ENCODE measurements around the gene SLC25A14. TPM values are rescaled to one million over a fixed set of nuclear protein-coding genes. Genes with fewer than 3 reads are reported as not detected.

SLC25A14 gene
- 10 to 100 TPM; 11.2 to 18.6 TPM for total RNA-seq

GRCh38 chrX:130339408-130340222 lies at the start of gene SLC25A14:
TSS of gene SLC25A14 (plus strand) at chrX:130339919. CDS start at chrX:130340279, 360 bp downstream.
- WGBS: under 1% methylated on average over 36 of the region's 55 CpGs
- Histone ChIP-seq H3K27me3 (replicated peaks; ENCODE audit: insufficient read depth) (no peaks in the 10 kb centered on the region), H3K36me3 (no peaks in the 10 kb centered on the region), H3K4me1 (replicated peaks) (no peaks in the 10 kb centered on the region), H3K4me3 (peak within 1 kb of the TSS; percentile 53 to 54), H3K9me3 (no peaks in the 10 kb centered on the region), H3K27ac (peak within 1 kb of the TSS in 1 of 2 donors; percentile 62)
- peak; percentile 61 for DNase-seq (ENCODE audit: low spot score)
- intact Hi-C loops (cut with DNase I): no loop called here
- TF ChIP-seq CTCF (IDR thresholded peaks at IDR 0.05): no peak
- peak; percentile 68 for TF ChIP-seq POLR2AphosphoS5 (IDR thresholded peaks at IDR 0.05)
- TF ChIP-seq POLR2A (IDR thresholded peaks at IDR 0.05): peak; percentile 27

GRCh38 chrX:130295519-130296296 lies 44.0 kb upstream of the SLC25A14 start:
- H3K4me1 ChIP-seq (replicated peaks): no peaks in the 10 kb centered on the region
- TF ChIP-seq POLR2A (IDR thresholded peaks at IDR 0.05): no peak
- TF ChIP-seq POLR2AphosphoS5 (IDR thresholded peaks at IDR 0.05): no peak
- no peak for TF ChIP-seq CTCF (IDR thresholded peaks at IDR 0.05)
- no peak overlapping the region for H3K27ac ChIP-seq
- no peaks in the 10 kb centered on the region for H3K9me3 ChIP-seq
- no peaks in the 10 kb centered on the region for H3K27me3 ChIP-seq (replicated peaks; ENCODE audit: insufficient read depth)
- no peak for DNase-seq (ENCODE audit: low spot score)
- H3K4me3 ChIP-seq: no peak overlapping the region
- H3K36me3 ChIP-seq: no peaks in the 10 kb centered on the region
- intact Hi-C loops (cut with DNase I): no loop called here
- 76% methylated on average over 5 of the region's 5 CpGs for WGBS

- Histone ChIP-seq H3K27ac (no peak overlapping the region), H3K9me3 (no peaks in the 10 kb centered on the region), H3K4me1 (replicated peaks) (no peaks in the 10 kb centered on the region), H3K36me3 (no peaks in the 10 kb centered on the region), H3K27me3 (replicated peaks; ENCODE audit: insufficient read depth) (no peaks in the 10 kb centered on the region), H3K4me3 (no peak overlapping the region)
- DNase-seq (ENCODE audit: low spot score): no peak
- WGBS: 66% methylated on average over 3 of the region's 3 CpGs
- no peak for TF ChIP-seq CTCF (IDR thresholded peaks at IDR 0.05)
- no peak for TF ChIP-seq POLR2A (IDR thresholded peaks at IDR 0.05)
- no peak for TF ChIP-seq POLR2AphosphoS5 (IDR thresholded peaks at IDR 0.05)
- intact Hi-C loops (cut with DNase I): no loop called here
Observed at GRCh38 chrX:130296297-130296678, 43.4 kb upstream of the SLC25A14 start.

GRCh38 chrX:130296743-130297142 lies 43.0 kb upstream of the SLC25A14 start:
- TF ChIP-seq CTCF (IDR thresholded peaks at IDR 0.05): no peak
- TF ChIP-seq POLR2AphosphoS5 (IDR thresholded peaks at IDR 0.05): no peak
- no peak for TF ChIP-seq POLR2A (IDR thresholded peaks at IDR 0.05)
- no peak overlapping the region for H3K27ac ChIP-seq
- H3K9me3 ChIP-seq: no peaks in the 10 kb centered on the region
- 18% methylated on average over 2 of the region's 2 CpGs for WGBS
- no peak overlapping the region for H3K4me3 ChIP-seq
- no peaks in the 10 kb centered on the region for H3K4me1 ChIP-seq (replicated peaks)
- DNase-seq (ENCODE audit: low spot score): no peak
- H3K27me3 ChIP-seq (replicated peaks; ENCODE audit: insufficient read depth): no peaks in the 10 kb centered on the region
- no peaks in the 10 kb centered on the region for H3K36me3 ChIP-seq
- intact Hi-C loops (cut with DNase I): no loop called here

All from prostate gland (tissue), 2 donors.